DMS53 treated with DMSO at 0.1 percent for 48 hours (cell line): ENCODE results near the gene ATXN7.

Source experiments
- DNase-seq: peaks from one replicate; lab custom pipeline; 2025; ENCODE audit not compliant: unreplicated experiment; lab: John Stamatoyannopoulos, UW

Gene ATXN7, protein sequence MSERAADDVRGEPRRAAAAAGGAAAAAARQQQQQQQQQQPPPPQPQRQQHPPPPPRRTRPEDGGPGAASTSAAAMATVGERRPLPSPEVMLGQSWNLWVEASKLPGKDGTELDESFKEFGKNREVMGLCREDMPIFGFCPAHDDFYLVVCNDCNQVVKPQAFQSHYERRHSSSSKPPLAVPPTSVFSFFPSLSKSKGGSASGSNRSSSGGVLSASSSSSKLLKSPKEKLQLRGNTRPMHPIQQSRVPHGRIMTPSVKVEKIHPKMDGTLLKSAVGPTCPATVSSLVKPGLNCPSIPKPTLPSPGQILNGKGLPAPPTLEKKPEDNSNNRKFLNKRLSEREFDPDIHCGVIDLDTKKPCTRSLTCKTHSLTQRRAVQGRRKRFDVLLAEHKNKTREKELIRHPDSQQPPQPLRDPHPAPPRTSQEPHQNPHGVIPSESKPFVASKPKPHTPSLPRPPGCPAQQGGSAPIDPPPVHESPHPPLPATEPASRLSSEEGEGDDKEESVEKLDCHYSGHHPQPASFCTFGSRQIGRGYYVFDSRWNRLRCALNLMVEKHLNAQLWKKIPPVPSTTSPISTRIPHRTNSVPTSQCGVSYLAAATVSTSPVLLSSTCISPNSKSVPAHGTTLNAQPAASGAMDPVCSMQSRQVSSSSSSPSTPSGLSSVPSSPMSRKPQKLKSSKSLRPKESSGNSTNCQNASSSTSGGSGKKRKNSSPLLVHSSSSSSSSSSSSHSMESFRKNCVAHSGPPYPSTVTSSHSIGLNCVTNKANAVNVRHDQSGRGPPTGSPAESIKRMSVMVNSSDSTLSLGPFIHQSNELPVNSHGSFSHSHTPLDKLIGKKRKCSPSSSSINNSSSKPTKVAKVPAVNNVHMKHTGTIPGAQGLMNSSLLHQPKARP

DNA sequence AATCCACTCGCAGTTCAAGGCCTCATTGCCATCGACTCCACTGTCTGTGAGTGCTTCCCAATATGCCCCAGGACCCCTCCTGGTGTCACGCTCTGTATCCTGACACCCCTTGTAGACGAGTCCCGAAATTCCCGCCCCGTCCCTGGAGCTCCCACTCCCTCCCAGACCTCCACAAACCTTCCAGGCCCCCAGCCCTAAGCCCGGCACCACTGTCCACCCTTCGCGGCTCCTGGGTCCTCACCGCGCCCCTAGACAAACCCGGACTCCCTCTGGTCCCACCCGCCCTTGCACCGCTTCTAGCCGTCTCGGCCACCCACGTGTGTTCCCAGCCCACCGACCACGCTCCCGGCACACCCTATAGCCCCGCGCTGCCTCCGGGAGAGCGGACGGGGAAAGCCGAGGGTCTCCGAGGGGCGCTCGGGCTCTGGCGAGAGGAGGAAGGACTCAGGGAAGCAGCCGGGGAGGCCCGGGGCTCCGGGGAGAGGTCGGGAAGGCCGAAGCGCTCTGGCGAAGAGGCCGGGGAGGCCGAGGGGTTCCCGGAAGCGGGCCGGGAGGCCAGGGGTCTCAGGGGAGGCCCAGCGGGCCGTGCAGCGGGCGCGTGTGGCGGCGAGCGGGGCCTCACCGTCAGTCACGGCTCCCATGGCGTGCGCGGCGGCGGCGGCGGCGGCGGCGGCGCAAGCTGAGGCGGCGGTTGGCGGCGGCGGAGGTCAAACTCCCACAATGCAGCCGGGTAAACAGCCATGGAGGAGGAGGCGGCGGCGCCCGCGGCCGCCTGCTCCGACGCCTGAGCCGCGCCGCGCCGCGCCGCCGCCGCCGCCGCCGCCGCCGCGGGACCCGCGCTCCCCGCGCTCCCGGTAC lies at the start of gene ATXN7, which contains the start of gene THOC7:
TSS of gene ATXN7 (plus strand) at position 718 of the 858 bp plus-strand sequence. CDS start 48,732 bp downstream, outside the sequence.
TSS of gene THOC7 (minus strand) at position 656 of the 858 bp plus-strand sequence. CDS start at position 641, 15 bp downstream.
- no peak for DNase-seq

DNA sequence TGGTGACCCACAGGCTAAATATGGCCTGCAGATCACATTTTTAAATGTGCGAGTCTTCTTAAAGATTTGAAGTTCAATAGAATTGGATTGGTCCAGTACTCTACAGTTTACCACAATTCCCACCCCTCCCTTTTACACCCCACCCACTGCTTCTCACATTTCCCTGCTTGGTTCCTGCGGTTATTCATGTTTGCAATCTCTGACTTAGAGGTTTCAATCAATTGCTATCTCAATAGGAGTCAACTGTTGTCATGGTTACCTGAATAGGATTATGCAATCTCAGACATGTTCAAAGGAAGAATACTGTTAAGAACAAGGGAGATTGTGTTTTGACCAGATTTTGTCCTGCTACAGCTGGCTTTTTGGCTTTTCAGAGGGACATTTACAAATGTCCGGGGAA lies 49.4 kb upstream of the ATXN7 start:
- no peak for DNase-seq

DNA sequence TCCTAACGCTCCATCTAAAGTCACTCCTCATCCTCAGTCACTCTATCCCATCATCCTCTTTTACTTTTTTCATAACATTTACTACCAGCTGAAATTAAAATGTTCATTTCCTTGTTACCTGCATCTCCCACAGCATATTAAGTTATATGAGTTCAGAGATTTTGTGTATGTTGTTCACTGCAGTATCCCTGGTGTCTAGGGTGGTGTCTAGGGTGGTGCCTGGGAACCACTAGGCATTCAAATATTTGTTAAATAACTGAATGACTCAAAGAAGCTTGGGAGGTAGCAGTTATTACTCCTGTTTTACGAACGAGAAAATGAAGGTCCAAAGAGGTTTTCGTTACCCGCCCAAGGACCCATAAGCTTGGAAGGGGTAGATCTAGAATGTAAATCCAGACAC lies 46.4 kb upstream of the ATXN7 start:
- DNase-seq: no peak

GRCh38 chr3:63818282-63819150 lies 45.2 kb upstream of the ATXN7 start:
- DNase-seq: no peak

DNA sequence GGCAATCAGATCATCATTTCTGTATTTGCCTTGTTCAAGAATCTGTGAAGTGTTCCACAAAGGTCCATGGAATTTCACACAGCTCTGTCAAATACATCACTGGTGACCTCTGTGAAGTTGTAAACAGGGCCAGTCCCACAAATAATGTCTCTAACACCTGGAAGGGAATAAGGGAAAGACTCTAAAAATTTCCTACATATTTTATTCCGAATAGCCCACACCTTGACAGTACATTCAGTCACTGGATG lies 44.6 kb upstream of the ATXN7 start, which contains the start of gene C3orf49:
TSS of gene C3orf49 (plus strand) at position 149 of the 248 bp plus-strand sequence. CDS start 173 bp downstream, outside the sequence.
- DNase-seq: no peak

DNA sequence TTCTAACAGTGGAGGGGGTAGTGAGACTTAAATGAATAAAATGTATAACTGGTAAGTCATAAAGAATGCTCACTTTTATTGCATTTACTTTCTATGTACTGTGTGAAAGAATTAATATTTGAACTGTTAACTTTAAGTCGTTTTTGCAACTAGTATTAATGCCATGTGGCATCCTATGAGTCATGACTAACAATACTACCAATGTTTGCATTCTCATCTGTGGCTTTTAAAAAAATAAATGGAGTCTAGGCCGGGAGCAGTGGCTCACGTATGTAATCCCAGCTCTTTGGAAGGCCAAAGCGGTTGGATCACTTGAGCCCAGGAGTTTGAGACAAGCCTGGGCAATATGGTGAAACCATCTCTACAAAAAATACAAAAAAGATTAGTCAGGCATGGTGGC lies 39.4 kb upstream of the ATXN7 start:
- no peak for DNase-seq

GRCh38 chr3:63830526-63830925 lies 33.1 kb upstream of the ATXN7 start:
- DNase-seq: no peak

- DNase-seq: no peak
Observed at GRCh38 chr3:63832395-63832794, 31.3 kb upstream of the ATXN7 start.

GRCh38 chr3:63841704-63842103 lies 22.0 kb upstream of the ATXN7 start:
- DNase-seq: no peak

- DNase-seq: no peak
Observed at GRCh38 chr3:63842127-63842526, 21.5 kb upstream of the ATXN7 start.

GRCh38 chr3:63845215-63845614 lies 18.5 kb upstream of the ATXN7 start:
- no peak for DNase-seq

DNA sequence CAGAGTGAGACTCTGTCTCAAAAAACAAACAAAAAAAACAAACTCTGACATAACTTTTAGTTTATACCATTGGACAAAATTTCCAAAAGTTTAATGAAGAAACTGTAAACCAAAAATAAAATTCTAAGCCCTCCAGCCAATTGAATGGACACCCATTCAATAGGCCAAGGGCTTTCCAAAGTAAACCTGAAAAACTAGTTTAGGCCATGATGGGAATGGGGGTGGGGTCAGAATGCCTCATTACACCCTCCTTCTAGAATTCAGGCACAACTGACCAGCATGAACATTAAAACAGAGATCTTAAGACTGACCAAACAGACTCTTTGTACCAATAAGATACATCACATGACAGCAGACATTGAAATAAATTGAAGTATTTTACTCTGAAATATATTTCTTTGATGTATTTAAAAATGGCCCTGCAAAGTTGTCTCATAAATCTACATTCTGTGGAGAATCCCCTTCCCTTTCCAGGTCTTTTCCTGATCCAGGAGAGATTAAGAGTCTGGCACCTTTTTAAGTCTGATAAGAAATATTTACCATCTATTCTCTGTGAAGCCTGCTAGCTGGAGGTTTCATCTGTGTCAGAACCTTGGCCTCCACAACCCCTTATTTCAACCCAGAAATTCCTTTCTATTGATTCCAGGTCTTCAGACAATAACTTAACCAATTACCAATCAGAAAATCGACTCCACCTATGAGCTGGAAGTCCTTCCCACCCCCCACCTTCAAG lies 15.8 kb upstream of the ATXN7 start:
- DNase-seq: no peak

DNA sequence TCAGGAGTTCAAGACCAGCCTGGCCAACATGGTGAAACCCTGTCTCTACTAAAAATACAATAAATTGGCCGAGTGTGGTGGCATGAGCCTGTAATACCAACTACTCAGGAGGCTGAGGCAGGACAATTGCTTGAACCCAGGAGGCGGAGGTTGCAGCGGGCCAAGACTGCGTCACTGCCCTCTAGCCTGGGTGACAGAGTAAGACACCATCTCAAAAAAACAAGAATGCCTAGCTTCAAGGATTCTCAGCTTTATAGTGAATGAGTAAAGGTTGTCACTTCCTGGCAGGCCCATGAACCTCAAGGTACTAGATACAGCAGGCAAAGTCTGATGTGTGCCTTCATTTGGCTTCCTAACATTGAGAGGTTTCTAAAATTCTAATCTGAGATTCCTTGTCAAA lies 14.5 kb upstream of the ATXN7 start:
- no peak for DNase-seq

DNA sequence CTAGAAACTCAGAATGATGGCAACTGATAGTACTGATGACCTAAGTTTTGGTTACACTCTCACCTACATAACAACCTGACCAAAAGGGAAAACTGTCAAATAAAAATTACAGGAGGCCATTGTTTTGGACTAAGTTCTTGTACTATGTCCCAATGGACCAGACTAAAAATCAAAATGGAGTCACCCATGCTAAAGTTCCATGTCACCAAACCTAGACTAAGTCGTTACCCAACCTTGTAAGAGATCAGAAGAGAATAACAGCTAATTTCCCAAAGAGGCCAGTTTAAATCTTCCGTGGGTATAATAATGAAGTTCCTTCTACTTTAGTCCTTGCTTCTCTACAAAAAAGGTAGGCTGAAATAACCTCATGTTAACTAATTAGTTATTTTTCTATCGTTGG lies 12.4 kb upstream of the ATXN7 start:
- DNase-seq: no peak

- no peak for DNase-seq
Observed at GRCh38 chr3:63853106-63853505, 10.6 kb upstream of the ATXN7 start.

DNA sequence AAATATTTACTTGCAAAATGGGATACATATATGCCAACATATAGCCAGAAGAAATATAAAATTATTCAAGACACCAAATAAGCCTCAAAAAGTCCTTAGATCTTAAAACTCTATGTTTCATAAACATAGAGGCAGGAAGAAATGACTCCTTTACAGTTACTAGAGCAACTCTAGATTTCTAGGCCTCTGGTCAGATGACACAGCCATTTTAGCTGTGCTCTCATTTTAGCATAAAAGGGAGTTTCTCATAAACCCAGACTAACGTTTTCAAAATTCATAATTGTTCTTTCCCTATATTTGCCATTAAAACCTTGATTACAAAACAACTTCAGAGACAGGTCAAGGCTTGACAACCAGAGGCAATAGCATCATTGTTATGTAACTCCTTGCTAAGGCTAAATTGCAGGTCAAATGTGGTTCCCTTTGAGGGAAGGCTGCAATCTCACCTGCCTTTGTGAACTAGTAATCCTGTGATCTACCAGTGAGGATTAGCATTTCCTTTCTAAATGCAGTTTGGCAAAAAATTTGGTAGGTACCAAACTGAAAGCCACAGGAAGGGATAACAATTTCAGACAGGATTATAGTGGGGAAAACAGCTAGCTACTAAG lies 8.2 kb upstream of the ATXN7 start:
- no peak for DNase-seq

- DNase-seq: no peak
Observed at GRCh38 chr3:63857311-63857710, 6.4 kb upstream of the ATXN7 start.

- no peak for DNase-seq
Observed at GRCh38 chr3:63860776-63861175, 2.9 kb upstream of the ATXN7 start.

DNA sequence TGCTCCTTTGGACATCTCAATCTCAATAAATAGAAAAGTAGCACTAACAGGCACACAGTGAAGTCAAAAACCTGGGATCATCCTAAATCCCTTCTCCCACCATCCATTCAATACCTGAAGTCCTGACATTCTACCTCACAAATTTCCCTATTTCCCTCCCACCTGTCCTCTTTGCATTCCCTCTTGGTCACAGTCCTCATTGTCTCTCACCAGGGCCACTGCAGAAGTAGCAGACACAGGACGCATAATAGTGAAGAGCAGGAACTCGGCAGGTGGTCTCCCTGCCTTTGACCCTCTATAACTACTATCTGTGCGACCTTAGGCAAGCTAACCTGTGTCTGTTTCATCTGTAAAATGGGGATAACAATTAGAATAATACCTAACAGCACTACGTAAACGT lies 2.4 kb upstream of the ATXN7 start:
- DNase-seq: no peak
